HG02943 (cell line): ENCODE data around the gene FXYD2.

Experiments
- ATAC-seq: cut with Tn5 transposase; IDR thresholded peaks from one replicate; pipeline ENCODE4 v1.9.1; 2021; ENCODE audit warnings: mild to moderate bottlenecking, low read depth, moderate library complexity; ENCODE audit not compliant: unreplicated experiment

The FXYD2 gene

GRCh38 chr11:117771841-117772240 is 52.7 kb downstream of the FXYD2 start:
- ATAC-seq, result no peak

- ATAC-seq, result no peak
Measured at GRCh38 chr11:117771197-117771596, 53.3 kb downstream of the FXYD2 start.

GRCh38 chr11:117770061-117770460 is 54.5 kb downstream of the FXYD2 start:
- no peak for ATAC-seq
